ENCODE measurements around the gene SNX24.
"Not testable (repeated sequence)": the region's sequence is repeated elsewhere in the genome, so short reads cannot be mapped to it uniquely, and the experiment has no call there.

The SNX24 gene

DNA sequence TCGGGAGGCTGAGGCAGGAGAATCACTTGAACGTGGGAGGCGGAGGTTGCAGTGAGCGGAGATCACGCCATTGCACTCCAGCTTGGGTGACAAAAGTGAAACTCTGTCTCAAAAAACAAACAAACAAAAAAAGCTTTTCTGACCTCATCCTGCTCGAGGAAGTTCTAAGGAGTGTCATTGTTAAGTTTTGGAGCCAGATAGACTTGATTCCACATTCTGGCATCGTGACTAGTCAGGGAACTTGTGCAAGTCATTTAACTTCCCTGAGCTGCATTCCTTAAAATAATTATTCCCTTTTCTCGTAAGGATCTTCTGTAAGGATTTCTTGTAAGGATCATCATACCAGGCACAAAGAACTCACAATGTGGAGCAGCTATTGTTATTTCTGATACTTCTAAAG is 26.2 kb downstream of the SNX24 start:
- no peak for DNase-seq (ENCODE audit: low spot score)

- DNase-seq (ENCODE audit: low spot score): no peak
Measured at GRCh38 chr5:122874179-122874875, 28.9 kb downstream of the SNX24 start.

- DNase-seq (ENCODE audit: low spot score): no peak
Measured at GRCh38 chr5:122877518-122877917, 32.1 kb downstream of the SNX24 start.

GRCh38 chr5:122879076-122879475 is 33.7 kb downstream of the SNX24 start:
- no peak for DNase-seq (ENCODE audit: low spot score)

DNA sequence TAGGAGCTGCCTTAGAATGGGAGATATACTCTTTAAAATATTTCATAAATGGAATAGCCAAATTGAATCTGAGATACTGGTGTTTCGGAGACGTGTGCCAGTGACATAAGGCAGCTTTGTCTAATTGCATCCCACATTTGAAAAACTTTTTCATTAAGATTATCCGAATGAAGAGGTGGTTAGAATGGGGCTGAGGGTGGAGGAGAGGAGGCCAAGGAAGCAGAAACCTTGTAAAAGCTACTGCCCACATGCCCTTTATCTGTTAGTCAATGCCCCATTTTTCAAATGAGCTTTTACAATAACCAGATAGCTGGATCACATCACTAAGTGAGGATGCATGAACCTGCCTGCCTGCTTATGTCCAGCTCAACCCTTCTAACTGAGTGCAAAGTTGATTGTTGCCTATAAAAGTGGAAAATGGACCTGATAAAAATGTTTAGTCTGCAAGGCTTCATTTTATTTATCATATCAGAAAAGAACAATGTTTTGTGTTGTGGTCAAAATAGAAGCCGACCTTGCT is 34.8 kb downstream of the SNX24 start:
- no peak for DNase-seq (ENCODE audit: low spot score)

GRCh38 chr5:122880749-122881148 is 35.3 kb downstream of the SNX24 start:
- no peak for DNase-seq (ENCODE audit: low spot score)

DNA sequence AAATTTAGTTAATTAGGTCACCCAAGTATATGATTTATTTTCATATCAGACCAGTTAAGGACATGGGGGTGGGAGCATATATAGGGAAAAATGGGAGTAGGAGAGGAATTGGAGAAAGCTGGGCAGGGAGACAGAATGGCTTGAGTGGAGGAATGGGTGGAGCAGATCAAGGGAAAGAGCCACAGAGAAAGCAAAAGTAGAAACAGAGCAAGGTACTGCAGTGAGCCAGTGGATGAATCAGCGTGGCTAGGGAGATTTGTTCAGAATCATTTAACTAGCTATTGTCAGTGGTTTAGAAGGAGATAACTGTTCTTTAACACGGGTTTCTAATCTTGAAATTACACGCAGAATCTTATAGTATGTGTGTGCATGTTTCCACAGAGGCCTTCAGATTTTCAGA is 37.4 kb downstream of the SNX24 start:
- no peak for DNase-seq (ENCODE audit: low spot score)

DNA sequence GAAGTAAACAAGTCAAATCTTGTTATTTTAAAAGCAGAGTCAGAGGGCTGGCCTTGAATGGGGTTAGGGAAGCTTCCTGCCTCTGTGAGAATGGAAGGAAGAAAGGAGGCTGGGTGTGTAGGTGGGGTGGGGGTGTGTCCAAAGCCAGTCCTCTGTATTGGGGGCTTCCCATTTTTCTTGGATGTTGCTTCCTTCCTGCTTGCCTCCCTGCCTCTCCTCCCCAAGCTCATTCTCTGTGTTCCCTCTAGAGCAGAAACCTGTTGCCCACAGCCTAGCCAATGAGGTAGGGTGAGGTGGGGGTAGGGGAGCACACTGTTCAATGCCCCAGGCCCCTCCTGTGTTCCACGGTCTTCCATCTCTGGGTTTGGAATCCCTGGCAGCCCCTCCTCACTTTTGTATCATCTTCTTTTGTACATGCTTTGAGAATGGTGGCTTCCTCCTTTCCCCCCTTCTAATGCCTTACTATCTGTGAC is 39.7 kb downstream of the SNX24 start:
- no peak for DNase-seq (ENCODE audit: low spot score)

DNA sequence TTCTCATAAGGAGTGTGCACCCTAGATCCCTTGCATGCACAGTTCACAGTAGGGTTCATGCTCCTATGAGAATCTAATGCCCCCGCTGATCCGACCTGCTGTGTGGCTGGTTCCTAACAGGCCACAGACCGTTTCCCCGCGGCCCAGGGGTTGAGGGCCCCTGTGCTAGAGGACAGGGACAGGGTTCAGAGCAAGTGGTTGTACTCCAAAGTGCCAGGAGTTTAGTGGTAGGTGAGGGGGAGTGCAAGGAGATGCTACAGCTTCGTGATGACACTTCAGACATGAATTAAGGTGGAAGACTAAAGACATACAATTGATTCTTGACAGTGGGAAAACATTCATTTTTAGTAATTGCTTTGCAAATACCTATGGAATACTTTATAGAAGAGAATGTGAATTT is 40.5 kb downstream of the SNX24 start:
- no peak for DNase-seq (ENCODE audit: low spot score)

- no peak for DNase-seq (ENCODE audit: low spot score)
Measured at GRCh38 chr5:122895141-122895540, 49.7 kb downstream of the SNX24 start.

GRCh38 chr5:122896598-122897282 is 51.3 kb downstream of the SNX24 start:
- no peak for DNase-seq (ENCODE audit: low spot score)

- no peak for DNase-seq (ENCODE audit: low spot score)
Measured at GRCh38 chr5:122897283-122897602, 51.8 kb downstream of the SNX24 start.

GRCh38 chr5:122901346-122901745 is 55.9 kb downstream of the SNX24 start:
- DNase-seq (ENCODE audit: low spot score): no peak

- no peak for DNase-seq (ENCODE audit: low spot score)
Measured at GRCh38 chr5:122902263-122902662, 56.9 kb downstream of the SNX24 start.

- DNase-seq (ENCODE audit: low spot score): no peak
Measured at GRCh38 chr5:122906768-122907167, 61.4 kb downstream of the SNX24 start.

GRCh38 chr5:122907276-122907675 is 61.9 kb downstream of the SNX24 start:
- no peak for DNase-seq (ENCODE audit: low spot score)

GRCh38 chr5:122908108-122908507 is 62.7 kb downstream of the SNX24 start:
- no peak for DNase-seq (ENCODE audit: low spot score)

GRCh38 chr5:122908662-122909061 is 63.2 kb downstream of the SNX24 start:
- DNase-seq (ENCODE audit: low spot score): no peak

- no peak for DNase-seq (ENCODE audit: low spot score)
Measured at GRCh38 chr5:122909470-122910100, 64.2 kb downstream of the SNX24 start.

- DNase-seq (ENCODE audit: low spot score): not testable (repeated sequence)
Measured at GRCh38 chr5:122913436-122913835, 68.0 kb downstream of the SNX24 start.

GRCh38 chr5:122915717-122916461 is 70.5 kb downstream of the SNX24 start:
- no peak for DNase-seq (ENCODE audit: low spot score)

GRCh38 chr5:122916490-122916889 is 71.1 kb downstream of the SNX24 start:
- DNase-seq (ENCODE audit: low spot score): no peak
